Fibroblast of the aortic adventitia (primary cell): Measurements from ENCODE around the gene IL24. TPM values are rescaled to one million over a fixed set of nuclear protein-coding genes. Genes with fewer than 3 reads are reported as not detected.

ENCODE experiments used
- DNase-seq: peaks from one replicate; pipeline ENCODE4 v3.0.0-alpha.2; 2010; ENCODE audit warnings: low read depth
- H3K4me3 ChIP-seq: 2 replicates; pipeline ENCODE4 v1.5.1; 2011; ENCODE audit warnings: low read depth, mild to moderate bottlenecking, control low read depth, low read length, moderate library complexity
- CTCF ChIP-seq: IDR thresholded peaks from 2 replicates; pipeline ENCODE4 v1.5.1; 2011; ENCODE audit warnings: mild to moderate bottlenecking, low read length, control low read depth, inconsistent platforms; ENCODE audit not compliant: insufficient read depth
- total RNA-seq: library from RNA; depleted of rRNA; stranded (reverse); fragments of >200 nt; gene quantifications from 2 replicates; pipeline ENCODE4 v1.2.3, GENCODE V29; 2012; ENCODE audit warnings: low replicate concordance

Gene IL24
- total RNA-seq, 1 donor: not detected

DNA sequence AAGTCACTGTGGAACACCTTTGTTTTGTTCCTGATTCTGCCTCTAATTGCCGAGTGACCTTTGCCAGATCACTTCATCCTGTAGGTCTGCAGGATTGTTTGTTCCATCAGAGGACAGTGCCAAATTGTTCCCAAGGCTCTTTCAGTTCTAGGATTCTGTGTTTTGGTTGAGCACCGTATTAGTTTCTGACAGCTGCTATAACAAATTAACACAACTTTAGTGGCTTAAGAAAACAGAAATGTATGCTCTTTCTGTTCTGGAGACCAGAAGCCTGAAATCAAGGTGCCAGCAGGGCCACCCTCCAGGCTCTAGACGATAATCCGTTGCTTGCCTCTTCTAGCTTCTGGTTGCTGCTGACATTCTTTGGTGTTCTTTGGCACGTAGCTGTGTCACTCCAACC, 52.4 kb downstream of the IL24 start:
- DNase-seq: no peak
- no peak for TF ChIP-seq CTCF
- H3K4me3 ChIP-seq: no peak overlapping the region

DNA sequence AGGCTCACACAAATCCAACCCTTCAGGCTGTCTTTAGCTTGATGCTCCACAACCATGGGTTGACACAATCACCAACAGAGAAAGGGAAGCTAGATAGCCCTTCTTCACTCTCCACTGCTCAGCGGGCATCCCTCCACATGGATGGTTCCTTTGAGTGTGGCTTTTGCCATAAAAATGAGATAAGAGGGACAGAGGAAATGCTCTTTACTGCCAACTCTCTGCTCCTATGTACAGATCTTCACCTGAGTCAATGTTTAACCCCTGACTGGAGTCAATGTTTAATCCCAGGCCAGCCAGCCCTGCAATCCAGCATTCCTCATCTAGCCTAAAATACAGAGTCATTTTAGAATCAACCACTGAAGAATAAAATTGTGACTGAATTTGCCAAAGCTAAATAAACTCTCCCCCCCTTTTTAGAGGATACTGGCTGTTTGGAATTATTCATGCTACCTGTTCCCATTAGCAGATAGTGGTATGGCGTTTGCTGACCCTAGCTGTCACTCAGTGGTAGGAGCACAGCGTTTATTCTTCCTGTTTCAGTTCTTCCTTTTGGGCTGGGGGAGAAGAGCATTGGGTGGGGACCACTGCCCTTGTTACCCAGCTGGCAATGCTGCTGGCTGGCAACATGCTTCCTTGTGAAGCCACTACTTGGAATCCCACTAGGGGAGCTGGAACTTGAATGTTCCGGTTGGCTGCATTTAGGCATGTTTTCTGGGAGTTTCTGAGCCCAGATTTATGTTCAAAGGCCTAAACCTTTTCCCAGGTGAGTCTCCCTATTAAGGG, 54.3 kb downstream of the IL24 start:
- DNase-seq: no peak
- H3K4me3 ChIP-seq: no peak overlapping the region
- TF ChIP-seq CTCF: no peak

DNA sequence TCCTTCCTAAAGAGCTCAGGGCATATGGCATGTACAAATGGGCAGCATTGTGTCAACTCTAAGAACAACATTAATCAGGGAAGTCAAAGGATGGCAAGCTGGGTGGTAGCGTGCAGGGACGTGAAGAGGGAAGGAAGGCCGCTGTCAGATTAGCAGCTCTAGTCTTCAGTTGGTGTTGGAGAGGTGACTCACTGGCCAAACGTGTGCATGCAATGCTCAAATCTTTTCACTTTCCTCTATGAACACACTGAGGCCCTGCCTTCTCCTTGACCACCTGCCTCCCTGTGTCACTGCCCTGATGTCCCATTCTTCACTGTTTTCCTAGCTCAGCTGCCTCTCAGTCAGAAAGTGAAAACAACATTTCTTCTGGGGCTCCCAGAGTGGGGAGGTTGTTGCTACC, 54.9 kb downstream of the IL24 start:
- H3K4me3 ChIP-seq: no peak overlapping the region
- no peak for DNase-seq
- TF ChIP-seq CTCF: no peak

- no peak for TF ChIP-seq CTCF
- H3K4me3 ChIP-seq: no peak overlapping the region
- no peak for DNase-seq
These were observed 55.9 kb downstream of the IL24 start for GRCh38 chr1:206953126-206953525.

GRCh38 chr1:206953626-206954025, 56.4 kb downstream of the IL24 start:
- no peak for TF ChIP-seq CTCF
- no peak for DNase-seq
- H3K4me3 ChIP-seq: no peak overlapping the region

Other genes with a start within 250 kb of the IL24 start
- gene MAPKAPK2, start 212.5 kb upstream of the IL24 start, total RNA-seq: 18.5 and 31.0 TPM in 2 replicates
- gene IL19, start 126.7 kb upstream of the IL24 start, total RNA-seq: 0.41 TPM in 1 of 2 replicates, not detected in the other
- not detected in 2 replicates for gene IL10, start 124.9 kb upstream of the IL24 start, total RNA-seq
- not detected in 2 replicates for gene IL20, start 31.8 kb upstream of the IL24 start, total RNA-seq
- gene FCMR, start 24.5 kb downstream of the IL24 start, total RNA-seq: not detected in 2 replicates
- gene PIGR, start 49.0 kb downstream of the IL24 start, total RNA-seq: not detected in 2 replicates
- not detected in 2 replicates for gene FCAMR, start 73.0 kb downstream of the IL24 start, total RNA-seq
- gene C1orf116, start 135.3 kb downstream of the IL24 start, total RNA-seq: under 0.01 TPM in 1 of 2 replicates, not detected in the other
- 3.5 and 10.1 TPM in 2 replicates for gene YOD1, start 153.8 kb downstream of the IL24 start, total RNA-seq
- gene PFKFB2, start 155.8 kb downstream of the IL24 start, total RNA-seq: 6.9 and 9.0 TPM in 2 replicates
- not detected in 2 replicates for gene C4BPB, start 191.4 kb downstream of the IL24 start, total RNA-seq
- not detected in 2 replicates for gene C4BPA, start 206.8 kb downstream of the IL24 start, total RNA-seq